Loucy (cell line): ENCODE results near the gene CKS1B.

ENCODE experiments used
- EZH2phosphoT487 ChIP-seq: fragments of 200-600 bp; IDR thresholded peaks from 2 replicates; pipeline ENCODE4 v1.6.1; 2018; ENCODE audit warnings: antibody characterized with exemption, mild to moderate bottlenecking, moderate library complexity, borderline replicate concordance
- TF ChIP-seq, protein P1 (sequence below): fragments of 200-600 bp; sonication (generic); conservative IDR thresholded peaks from 2 replicates; pipeline ENCODE4 v1.5.1; 2014; ENCODE audit warnings: mild to moderate bottlenecking, antibody characterized with exemption, low read length

DNA sequence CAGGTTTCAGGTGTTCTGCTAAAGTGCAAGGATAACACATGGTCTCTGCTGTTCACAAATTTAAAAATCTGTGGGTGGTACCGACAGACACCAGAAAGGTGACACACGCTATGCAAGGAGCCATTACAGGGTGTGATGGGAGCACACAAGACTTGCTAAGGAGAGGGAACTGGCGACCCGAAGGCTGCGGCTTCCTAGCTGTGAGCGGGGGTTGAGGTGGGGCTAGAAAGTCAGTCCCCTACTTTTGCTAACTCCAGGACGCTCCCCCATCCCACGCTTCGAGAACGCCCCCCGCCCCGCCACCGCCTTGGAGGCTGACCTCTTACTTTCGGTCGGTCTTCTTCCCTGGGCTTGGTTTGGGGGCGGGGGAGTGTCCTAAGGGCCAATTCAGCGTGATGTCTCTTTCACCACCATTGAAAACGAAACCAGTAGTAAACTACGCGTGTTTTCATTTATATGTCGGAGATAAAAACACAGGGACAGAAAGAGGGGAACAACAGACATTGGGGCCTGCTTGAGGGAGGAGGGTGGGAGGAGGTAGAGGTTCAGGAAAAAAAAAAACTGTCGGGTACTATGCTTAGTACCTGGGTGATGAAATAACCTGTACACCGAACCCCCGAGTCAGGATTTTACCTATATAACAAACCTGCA is 1.1 kb downstream of the CKS1B start:
- TF ChIP-seq, protein P1, sequence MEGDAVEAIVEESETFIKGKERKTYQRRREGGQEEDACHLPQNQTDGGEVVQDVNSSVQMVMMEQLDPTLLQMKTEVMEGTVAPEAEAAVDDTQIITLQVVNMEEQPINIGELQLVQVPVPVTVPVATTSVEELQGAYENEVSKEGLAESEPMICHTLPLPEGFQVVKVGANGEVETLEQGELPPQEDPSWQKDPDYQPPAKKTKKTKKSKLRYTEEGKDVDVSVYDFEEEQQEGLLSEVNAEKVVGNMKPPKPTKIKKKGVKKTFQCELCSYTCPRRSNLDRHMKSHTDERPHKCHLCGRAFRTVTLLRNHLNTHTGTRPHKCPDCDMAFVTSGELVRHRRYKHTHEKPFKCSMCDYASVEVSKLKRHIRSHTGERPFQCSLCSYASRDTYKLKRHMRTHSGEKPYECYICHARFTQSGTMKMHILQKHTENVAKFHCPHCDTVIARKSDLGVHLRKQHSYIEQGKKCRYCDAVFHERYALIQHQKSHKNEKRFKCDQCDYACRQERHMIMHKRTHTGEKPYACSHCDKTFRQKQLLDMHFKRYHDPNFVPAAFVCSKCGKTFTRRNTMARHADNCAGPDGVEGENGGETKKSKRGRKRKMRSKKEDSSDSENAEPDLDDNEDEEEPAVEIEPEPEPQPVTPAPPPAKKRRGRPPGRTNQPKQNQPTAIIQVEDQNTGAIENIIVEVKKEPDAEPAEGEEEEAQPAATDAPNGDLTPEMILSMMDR, result no peak
- no peak for TF ChIP-seq EZH2phosphoT487
